SH-SY5Y (cell line): Measurements from ENCODE around the gene KIF9.

ENCODE experiments used
- GATA2 ChIP-seq: IDR thresholded peaks from 2 replicates; pipeline ENCODE4 v1.6.1; 2011; ENCODE audit warnings: mild to moderate bottlenecking, low read depth, low read length
- GATA3 ChIP-seq: IDR thresholded peaks from 2 replicates; pipeline ENCODE4 v1.6.1; 2011; ENCODE audit warnings: low read depth, mild to moderate bottlenecking, low read length, moderate library complexity

KIF9 gene

GRCh38 chr3:47298439-47298838 is 15.8 kb upstream of the KIF9 start:
- TF ChIP-seq GATA2 (no peak), GATA3 (no peak)

GRCh38 chr3:47296562-47297302 is 14.1 kb upstream of the KIF9 start:
- TF ChIP-seq GATA3 (no peak), GATA2 (no peak)

DNA sequence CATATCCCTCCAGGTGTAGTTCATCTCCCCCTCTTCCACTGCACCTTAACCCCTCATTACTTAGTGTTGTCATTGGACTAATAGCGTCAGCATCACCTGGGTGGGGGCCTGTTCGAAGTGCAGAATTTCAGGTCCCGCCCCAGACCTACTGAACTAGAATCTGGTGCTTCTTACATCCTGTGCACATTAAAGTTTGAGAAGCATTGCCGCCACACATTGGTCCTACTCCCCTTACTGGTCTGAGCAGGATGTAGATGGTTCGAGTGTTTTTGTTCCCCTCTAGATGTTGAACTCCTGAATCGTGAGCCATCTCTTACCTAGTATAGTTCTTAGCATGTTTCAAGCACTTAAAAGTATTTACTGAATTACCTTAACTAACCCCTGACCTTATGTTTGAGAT is 13.4 kb upstream of the KIF9 start:
- TF ChIP-seq GATA2, result no peak
- TF ChIP-seq GATA3, result no peak

DNA sequence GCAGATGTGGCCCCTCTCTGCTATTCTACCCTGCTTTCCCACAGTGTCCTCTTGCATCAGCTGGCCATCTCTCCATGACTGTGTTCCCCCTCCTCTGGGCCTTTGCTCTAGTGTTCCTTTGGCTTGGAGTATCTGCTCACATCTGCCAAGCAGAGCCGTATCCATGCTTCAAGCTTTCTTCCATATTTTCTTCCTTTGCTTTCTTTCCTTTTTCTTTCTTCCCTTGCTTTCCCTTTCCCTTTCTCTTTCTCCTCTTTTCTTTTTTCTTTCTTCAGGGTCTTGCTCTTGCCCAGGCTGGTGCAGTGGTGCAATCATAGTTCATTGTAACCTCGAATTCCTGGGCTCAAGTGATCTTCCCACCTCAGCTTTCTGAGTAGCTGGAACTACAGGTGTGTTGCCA is 12.7 kb upstream of the KIF9 start:
- TF ChIP-seq GATA3, result no peak
- TF ChIP-seq GATA2, result no peak

DNA sequence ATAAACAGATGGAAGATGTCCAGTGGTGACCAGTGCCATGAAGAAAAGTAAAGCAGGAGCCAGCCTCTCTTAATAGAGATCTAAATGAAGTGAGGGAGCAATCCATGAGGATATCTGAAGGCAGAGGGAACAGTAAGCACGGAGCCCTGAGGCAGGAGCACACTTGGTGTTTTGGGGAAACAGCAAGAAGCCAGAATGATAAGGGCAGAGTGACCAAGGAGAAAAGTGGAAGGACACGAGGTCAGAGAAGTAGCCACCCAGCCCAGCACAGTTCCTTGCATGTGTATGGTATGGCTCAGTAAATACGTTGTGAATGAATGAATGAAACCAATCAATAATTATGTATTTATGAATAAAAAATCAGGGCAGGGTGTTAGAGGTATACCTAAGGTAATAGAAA is 11.8 kb upstream of the KIF9 start:
- TF ChIP-seq GATA3 (no peak), GATA2 (no peak)

DNA sequence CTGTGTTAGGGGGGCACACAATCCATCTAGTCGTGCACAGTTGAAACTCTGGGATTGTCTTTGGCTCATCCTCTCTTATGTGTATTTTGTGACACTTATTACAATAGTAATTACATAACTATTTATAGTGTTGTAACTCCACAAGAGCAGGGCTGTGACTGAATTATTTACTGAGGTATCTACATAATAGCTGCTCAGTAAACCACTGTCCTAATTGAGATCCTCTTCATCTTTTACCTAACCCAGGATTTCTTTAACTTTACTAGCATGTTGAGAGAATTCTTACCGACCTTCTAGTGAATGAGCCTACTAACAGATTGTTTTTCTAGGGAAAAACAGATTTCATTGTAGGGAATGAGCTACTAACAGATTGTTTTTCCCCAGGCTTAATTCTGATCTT is 11.2 kb upstream of the KIF9 start:
- no peak for TF ChIP-seq GATA2
- TF ChIP-seq GATA3, result no peak

- TF ChIP-seq GATA2, result no peak
- no peak for TF ChIP-seq GATA3
Observed at GRCh38 chr3:47291158-47291753, 8.7 kb upstream of the KIF9 start.

- no peak for TF ChIP-seq GATA3
Observed at GRCh38 chr3:47288966-47289910, 6.6 kb upstream of the KIF9 start.

DNA sequence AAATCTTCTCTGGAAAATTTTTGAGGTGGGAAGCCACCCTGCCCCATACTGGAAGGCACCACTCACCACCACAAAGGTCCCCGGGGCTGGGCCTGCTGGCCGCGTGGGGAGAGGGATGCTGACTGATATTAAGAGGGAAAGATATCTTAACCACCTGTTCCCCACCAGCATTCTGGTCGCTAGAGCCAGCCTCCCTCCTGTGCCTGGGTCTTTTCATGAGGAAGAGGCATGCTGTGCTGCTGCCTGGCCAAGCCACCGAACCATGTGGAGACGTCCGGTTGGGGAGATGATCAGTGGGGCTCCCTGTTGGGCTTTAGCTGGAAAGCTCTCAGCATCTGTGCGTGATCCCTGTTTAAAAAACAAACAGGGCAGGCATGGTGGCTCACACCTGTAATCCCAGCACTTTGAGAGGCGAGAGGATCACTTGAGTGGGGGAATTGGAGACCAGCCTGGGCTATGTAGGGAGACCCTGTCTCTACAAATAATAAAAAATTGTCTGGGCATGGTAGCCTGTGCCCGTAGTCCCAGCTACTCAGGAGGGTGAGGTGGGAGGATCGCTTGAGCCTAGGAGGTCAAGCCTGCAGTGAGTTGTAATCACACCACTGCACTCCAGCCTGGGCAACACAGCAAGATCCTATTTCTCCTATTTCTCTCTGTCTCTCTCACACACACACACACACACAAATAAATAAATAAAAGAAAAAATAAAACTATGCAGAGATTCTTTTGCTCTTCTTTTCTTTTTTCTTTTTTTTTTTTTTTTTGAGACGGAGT is 1.2 kb upstream of the KIF9 start:
- TF ChIP-seq GATA2, result no peak
- no peak for TF ChIP-seq GATA3

- TF ChIP-seq GATA2 (no peak), GATA3 (no peak)
Observed at GRCh38 chr3:47283193-47283537, 566 bp upstream of the KIF9 start.

DNA sequence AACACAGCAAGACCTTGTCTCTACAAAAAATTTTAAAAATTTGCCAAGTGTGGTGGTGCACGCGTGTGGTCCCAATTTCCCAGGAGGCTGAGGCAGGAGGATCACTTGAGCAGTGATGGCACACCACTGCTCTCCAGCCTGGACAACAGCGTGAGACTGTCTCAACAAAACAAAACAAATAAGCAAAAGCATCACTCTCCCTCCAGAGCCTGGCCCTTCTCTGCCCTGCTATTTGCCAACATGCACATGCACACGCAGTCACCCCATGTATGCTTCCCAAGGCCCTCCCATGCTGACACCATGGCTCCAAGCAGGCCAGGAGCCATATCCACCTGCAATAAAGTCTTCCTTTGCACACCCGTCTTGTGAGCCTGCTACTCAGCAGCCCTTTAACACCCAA is 2.1 kb downstream of the KIF9 start:
- TF ChIP-seq GATA3 (no peak), GATA2 (no peak)

DNA sequence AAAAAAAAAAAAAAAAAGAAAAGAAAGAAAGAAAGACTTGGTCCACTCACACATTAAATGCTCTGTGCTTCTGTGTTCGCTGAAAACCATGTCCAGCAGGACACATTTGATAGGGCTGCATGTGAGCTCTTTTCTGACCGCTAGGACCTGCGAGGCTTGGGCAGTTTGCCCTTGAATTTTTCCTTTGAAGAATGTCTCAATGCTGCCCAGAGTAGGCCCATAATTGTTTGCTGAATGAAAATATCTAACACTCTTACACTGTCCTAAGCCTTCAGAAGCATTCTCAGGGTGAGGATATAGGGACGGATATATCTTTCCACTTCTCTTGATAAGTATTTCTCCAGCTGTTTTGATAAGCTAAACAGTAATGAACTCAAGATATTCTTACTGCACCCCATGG is 6.0 kb downstream of the KIF9 start:
- TF ChIP-seq GATA3 (no peak), GATA2 (no peak)

DNA sequence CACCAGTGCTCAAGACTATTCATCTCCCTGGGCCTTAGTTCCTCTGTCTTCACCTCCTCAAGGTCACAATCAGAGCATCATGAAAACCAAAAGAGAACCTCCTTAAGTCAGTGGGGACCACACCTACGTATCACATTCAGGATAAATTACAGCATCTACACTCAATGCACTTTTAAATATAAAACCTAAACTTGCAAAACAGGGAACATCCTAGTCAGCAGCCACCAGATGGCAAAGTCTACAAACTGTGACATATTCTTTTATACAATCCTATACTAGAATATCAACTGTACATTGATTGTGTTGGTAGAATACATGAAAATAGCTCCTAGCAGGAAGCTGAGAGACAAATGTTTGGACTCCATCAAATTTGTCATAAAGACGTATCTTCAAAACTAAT is 7.9 kb downstream of the KIF9 start:
- TF ChIP-seq GATA2 (no peak), GATA3 (no peak)

DNA sequence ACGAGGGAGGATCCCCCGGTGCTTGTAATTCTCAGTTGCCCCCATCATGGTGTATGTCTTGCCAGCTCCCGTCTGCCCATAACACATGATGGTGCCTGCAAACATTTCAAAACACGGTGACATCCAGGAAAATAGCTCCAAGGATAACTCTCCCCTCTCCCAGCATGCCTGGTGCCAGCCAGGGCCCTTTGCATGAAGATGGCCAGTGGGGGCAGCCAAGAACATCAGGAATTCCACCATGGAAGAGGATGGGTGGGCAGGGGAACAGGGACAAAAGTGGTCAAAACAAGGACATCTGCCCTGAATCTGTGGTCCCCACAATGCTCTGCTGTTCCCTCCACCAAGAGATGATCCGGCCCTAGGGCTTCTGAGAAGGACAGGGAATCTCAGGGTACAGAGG is 9.0 kb downstream of the KIF9 start:
- TF ChIP-seq GATA3, result no peak

GRCh38 chr3:47270526-47270925 is 12.1 kb downstream of the KIF9 start:
- TF ChIP-seq GATA2 (no peak), GATA3 (no peak)
